ENCODE results near the gene PDYN. TPM values are rescaled to one million over a fixed set of nuclear protein-coding genes. Genes with fewer than 3 reads are reported as not detected.

PDYN gene
- total RNA-seq, 3 donors from 2014 or later = not detected

DNA sequence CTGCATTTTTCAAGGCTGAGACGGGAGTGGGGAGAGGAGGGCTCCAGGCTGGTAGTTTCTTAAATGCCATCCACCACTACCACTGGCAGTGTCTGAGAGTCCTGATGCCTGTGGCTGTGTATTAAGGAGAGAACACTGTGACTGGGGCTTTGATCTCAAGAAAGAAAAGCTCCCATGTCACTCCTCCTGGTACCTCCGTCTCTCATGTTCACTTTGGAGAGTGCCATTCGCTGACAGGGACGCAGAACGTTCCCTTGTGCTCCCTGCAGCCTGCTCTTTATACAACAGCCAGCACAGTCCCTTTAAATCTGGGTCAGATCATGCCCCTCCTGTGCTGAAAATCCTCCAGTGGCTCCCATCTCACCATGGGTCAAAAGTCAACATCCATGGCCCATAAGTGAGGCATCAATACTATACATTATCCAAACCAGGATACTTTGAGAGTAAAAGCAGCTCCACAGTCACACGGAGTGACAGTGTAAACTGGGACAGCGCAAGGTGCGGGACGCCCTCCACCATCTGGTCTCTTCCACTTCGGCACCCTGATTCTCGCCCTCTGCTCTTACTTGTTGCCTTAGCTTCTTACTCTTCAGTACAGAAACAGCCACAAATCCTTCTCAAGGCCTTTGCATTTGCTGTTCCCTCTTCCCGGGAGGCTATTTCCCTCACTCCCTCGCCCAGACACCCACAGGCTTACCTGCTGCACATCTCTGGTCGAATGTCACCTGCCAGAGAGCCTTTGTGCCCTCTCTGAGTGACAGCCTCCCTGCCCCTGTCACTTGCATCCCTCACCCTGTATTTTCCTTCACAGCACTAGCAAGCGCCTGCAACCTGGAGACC is 20.0 kb downstream of the PDYN start:
- Mint-ChIP-seq H3K9me3 (no peaks in the 10 kb centered on the region), H3K36me3 (ENCODE audit: insufficient read depth) (no peaks in the 10 kb centered on the region), H3K4me3 (no peak overlapping the region), H3K4me1 (ENCODE audit: low read depth) (no peaks in the 10 kb centered on the region), H3K27me3 (ENCODE audit: low read depth) (peaks cover 18% of the 10 kb centered on the region)
- no peak for DNase-seq
- ATAC-seq = no peak

DNA sequence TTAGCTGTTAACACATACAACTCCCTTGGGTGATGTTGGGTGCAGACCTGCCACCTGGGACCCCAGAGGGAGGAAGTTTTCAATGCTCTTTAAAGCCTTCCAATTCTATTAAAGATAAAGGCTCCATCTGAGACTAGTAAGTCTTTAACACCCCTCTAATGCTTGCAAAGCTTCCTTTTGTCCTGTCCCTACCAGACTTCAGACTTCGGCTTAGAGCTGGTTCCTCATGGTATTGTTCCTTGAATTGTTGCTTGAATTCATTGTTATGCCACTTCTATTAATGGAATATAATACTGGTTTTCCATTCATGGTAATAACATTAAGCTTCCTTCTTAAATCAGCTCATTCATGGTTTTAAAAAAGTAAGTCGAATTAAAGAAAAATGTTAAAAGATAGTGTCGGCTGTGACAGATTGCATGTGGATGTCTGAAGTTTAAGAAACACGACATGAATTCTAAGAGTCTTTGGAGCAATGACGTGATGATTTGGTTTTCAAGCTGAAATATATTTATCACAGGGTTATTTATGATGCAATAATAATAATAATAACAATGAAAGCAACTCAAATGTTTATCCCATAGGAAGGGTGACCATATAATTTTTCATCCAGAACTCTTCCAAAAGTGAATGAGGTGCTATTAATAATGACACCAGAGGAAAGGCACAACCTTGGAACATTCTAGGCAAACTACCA is 21.8 kb downstream of the PDYN start:
- no peak for DNase-seq
- Mint-ChIP-seq H3K36me3 (ENCODE audit: insufficient read depth) (no peaks in the 10 kb centered on the region), H3K4me3 (no peak overlapping the region), H3K9me3 (no peaks in the 10 kb centered on the region), H3K4me1 (ENCODE audit: low read depth) (no peaks in the 10 kb centered on the region), H3K27me3 (ENCODE audit: low read depth) (peaks cover 16% of the 10 kb centered on the region)
- no peak for ATAC-seq

DNA sequence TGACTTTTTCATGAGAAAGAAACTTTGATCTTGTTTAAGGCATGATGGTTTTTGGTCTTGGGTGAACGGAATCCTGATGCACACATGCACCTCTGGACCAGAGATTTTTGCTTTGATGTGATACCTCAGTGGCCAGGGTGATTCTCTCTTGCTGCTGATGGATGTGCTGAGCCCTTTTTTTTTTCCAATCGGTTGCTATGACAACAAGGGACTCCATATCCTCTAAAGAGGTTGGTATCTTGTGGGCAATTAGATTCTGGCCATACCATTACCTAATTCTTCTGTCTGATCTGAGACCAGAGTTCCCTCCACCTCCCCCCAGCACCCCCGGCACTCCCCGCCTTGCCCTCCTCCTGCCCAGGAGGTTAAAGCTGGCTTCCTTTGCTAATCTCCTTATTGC is 24.9 kb downstream of the PDYN start:
- Mint-ChIP-seq H3K4me3 (no peak overlapping the region), H3K27me3 (ENCODE audit: low read depth) (peaks cover 26% of the 10 kb centered on the region), H3K9me3 (no peaks in the 10 kb centered on the region), H3K36me3 (ENCODE audit: insufficient read depth) (no peaks in the 10 kb centered on the region), H3K4me1 (ENCODE audit: low read depth) (peaks cover 8% of the 10 kb centered on the region)
- no peak for ATAC-seq
- no peak for DNase-seq

DNA sequence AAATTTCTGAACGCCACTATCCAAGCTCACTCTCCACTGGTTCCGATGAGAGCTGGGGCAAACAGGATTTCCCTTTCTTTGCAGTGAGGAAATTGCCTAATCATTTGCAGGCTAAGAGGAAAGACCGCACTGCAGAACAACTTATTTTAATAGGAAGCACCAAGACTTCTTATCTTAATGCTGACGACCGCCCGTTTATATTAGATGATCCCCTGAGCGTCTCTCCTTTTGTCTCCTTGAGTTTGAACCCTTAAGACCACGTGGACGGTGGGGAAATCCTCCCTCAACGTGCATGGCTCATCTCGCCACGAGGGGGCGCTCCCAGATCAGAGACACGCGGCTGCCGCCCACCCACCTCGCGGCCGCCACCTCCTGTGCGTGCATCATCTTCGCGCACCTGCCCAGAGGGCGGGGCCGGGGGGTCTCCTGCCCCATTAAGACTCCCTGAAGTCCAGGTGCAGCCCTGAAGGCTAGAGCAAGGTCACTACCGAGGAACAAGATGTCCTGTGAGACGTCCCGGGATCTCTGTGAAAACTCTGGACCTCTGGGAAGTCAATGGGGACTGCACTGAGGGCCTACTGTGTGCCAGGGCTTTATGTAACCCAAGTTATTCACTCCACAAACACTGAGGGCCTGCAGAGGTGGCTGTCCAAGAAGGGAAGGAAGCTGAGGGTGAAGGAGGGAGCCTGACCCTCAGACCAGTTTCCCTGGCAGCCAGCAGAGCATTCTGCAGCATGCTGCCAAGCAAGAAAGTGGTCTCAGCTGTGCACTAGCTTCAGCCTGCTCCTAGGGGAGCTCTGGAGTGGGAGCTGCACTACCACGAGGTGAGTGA is 28.1 kb downstream of the PDYN start:
- peaks cover 26% of the 10 kb centered on the region for H3K27me3 Mint-ChIP-seq (ENCODE audit: low read depth)
- H3K9me3 Mint-ChIP-seq = no peaks in the 10 kb centered on the region
- H3K4me1 Mint-ChIP-seq (ENCODE audit: low read depth) = peaks cover 8% of the 10 kb centered on the region
- H3K4me3 Mint-ChIP-seq = peak overlapping the region; percentile 71
- no peaks in the 10 kb centered on the region for H3K36me3 Mint-ChIP-seq (ENCODE audit: insufficient read depth)
- DNase-seq = peak; percentile 81
- ATAC-seq = peak; percentile 90

DNA sequence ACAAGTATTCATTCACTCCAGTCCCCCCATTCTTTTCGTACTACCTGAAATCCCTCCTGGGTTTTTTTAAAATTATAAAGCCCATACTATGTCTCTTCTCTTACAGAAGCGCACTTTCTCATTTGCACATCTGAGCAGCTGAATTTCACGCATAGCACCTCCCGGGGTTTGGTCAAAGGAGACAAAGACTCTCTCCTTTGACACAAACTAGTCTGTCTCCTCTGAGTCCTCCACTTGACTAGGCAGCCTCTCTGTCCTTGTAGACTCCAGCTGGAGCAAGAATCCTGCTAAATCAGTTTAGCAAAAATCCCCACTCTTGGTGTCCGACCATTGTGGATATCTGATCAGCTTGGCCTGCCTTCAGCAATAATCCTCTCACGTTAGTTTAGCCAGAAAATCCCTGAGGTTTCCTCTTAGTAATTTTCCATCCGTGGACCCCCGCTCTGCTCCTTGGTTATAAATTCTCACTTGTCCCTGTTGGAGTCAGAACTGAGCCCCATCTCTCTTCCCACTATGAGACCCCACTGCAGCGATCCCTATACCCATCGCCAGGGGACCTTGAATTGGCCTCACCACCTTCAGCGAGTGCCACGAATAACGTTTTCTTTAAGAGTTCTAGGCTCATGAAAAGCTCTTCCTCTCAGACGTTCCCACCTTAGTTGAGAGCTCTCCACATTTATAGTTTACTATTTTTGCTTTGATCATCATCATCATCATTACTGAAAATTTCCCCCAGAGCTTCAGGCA is 29.0 kb downstream of the PDYN start:
- DNase-seq = no peak
- Mint-ChIP-seq H3K4me3 (peak overlapping the region; percentile 71), H3K27me3 (ENCODE audit: low read depth) (peaks cover 27% of the 10 kb centered on the region), H3K9me3 (no peaks in the 10 kb centered on the region), H3K4me1 (ENCODE audit: low read depth) (peaks cover 8% of the 10 kb centered on the region), H3K36me3 (ENCODE audit: insufficient read depth) (no peaks in the 10 kb centered on the region)
- ATAC-seq = peak; percentile 32 to 47

DNA sequence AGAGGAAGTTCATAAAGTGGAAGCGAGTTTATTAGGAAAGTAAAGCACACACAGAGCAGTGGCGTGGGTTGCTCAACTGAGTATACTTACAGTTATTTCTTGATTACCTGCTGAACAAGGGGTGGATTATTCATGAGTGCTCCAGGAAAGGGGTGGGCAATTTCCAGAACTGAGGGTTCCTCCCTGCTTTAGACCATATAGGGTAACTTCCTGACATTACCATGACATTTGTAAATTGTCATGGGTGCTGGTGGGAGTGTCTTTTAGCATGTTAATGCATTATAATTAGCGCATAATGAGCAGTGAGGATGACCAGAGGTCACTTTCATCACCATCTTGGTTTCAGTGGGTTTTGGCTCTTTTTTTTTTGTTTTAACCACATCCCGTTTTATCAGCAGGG is 29.8 kb downstream of the PDYN start:
- H3K4me1 Mint-ChIP-seq (ENCODE audit: low read depth) = peaks cover 8% of the 10 kb centered on the region
- H3K9me3 Mint-ChIP-seq = no peaks in the 10 kb centered on the region
- H3K4me3 Mint-ChIP-seq = no peak overlapping the region
- ATAC-seq (no peak), DNase-seq (no peak)
- H3K36me3 Mint-ChIP-seq (ENCODE audit: insufficient read depth) = no peaks in the 10 kb centered on the region
- H3K27me3 Mint-ChIP-seq (ENCODE audit: low read depth) = peaks cover 30% of the 10 kb centered on the region

DNA sequence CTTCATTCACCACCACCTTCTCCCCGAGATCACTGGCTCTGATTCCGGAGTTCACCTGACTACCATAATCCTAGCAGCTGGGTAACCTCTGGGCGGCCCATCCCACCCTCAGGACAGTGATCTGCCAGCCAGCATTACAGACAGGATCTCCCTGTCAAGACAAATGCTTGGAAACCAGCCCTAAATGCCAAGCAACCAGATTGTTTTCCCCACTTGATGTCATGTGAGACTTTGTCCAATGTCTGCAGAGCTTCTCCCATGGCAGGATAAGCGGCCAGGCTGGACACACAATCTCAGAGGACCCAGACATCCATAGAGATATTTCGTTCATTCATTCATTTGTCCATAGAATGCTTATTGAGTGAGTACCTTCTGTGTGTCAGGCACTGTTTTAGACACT is 32.5 kb downstream of the PDYN start:
- Mint-ChIP-seq H3K36me3 (ENCODE audit: insufficient read depth) (no peaks in the 10 kb centered on the region), H3K9me3 (no peaks in the 10 kb centered on the region), H3K4me1 (ENCODE audit: low read depth) (peaks cover 8% of the 10 kb centered on the region), H3K4me3 (no peak overlapping the region), H3K27me3 (ENCODE audit: low read depth) (peaks cover 29% of the 10 kb centered on the region)
- ATAC-seq (no peak), DNase-seq (no peak)

DNA sequence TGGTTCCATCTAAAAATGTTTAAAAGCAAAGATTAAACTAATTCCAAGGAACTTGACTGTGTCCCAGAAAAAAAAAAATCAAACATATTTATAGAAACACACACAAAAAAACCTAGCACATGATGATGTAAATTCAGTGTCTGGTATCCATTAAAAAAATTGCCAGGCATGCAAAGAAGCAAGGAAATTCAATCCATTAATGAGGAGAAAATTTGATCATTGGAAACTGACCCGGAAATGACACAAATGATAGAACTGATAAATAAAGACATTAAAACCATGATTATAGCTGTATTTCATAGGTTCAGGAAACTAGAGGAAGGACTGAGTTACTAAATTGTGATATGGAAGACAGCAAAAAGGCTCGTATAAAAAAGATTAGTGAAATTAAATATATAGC is 34.7 kb downstream of the PDYN start:
- no peaks in the 10 kb centered on the region for H3K9me3 Mint-ChIP-seq
- peaks cover 25% of the 10 kb centered on the region for H3K27me3 Mint-ChIP-seq (ENCODE audit: low read depth)
- DNase-seq (no peak), ATAC-seq (no peak)
- H3K4me1 Mint-ChIP-seq (ENCODE audit: low read depth) = no peaks in the 10 kb centered on the region
- no peak overlapping the region for H3K4me3 Mint-ChIP-seq
- no peaks in the 10 kb centered on the region for H3K36me3 Mint-ChIP-seq (ENCODE audit: insufficient read depth)

DNA sequence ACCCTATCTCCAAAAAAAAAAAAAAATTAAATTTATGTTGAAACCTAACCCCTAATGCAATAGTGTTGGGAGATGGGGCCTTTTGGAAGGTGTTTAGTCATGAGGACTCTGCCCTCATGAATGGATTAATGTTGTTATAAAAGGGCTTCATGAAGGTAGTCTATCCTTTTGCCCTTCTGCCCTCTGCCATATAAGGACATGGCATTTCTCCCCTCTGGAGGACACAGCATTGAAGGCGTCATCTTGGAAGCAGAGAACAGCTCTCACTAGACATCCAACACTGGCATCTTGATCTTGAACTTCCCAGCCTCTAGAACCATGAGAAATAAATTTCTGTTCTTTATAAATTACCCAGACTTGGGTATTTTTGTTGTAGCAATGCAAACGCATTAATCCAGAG is 35.4 kb downstream of the PDYN start:
- Mint-ChIP-seq H3K4me1 (ENCODE audit: low read depth) (no peaks in the 10 kb centered on the region), H3K9me3 (no peaks in the 10 kb centered on the region), H3K36me3 (ENCODE audit: insufficient read depth) (no peaks in the 10 kb centered on the region), H3K4me3 (no peak overlapping the region), H3K27me3 (ENCODE audit: low read depth) (peaks cover 25% of the 10 kb centered on the region)
- ATAC-seq (no peak), DNase-seq (no peak)

DNA sequence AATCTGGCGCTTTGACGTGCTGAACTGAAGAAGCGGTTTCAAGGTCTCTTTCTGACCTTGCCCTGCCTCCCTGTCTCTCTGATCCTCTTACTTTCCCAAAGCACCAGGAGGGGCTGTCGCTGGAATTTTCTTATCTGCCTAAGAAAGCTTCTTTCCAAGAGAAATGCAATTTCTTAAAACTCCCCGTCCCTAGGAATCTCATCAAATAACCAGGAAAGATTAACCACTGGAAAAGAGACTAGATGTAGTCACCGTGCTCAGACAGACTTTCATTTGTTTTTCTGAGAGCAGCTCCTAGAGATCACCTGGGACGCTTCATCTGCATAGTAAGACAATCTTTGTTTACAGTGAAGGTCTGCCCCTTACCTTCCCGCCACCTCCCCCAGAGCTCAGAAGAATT is 38.6 kb downstream of the PDYN start:
- H3K36me3 Mint-ChIP-seq (ENCODE audit: insufficient read depth) = no peaks in the 10 kb centered on the region
- no peaks in the 10 kb centered on the region for H3K9me3 Mint-ChIP-seq
- no peak overlapping the region for H3K4me3 Mint-ChIP-seq
- DNase-seq (no peak), ATAC-seq (no peak)
- H3K27me3 Mint-ChIP-seq (ENCODE audit: low read depth) = peaks cover 15% of the 10 kb centered on the region
- no peaks in the 10 kb centered on the region for H3K4me1 Mint-ChIP-seq (ENCODE audit: low read depth)

DNA sequence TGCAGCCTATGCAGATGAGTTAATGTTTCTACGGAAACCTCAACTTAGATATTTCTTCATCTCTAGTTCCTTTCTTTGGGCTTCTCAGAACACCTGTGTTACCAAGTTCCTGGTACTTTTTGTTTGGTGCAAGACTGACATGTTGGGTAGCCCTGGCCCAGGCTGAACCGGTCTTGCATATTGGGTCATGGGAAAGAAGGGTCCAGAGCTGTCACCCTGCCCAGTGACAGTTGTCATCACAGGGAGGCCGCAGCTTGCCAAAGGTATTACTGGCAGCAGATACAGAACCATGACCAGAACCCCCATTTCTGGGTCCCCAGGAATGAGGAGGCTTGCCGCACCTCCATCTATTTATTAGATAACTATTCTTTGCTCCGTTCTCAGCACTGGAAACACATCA is 40.2 kb downstream of the PDYN start:
- H3K27me3 Mint-ChIP-seq (ENCODE audit: low read depth) = peaks cover 13% of the 10 kb centered on the region
- no peak overlapping the region for H3K4me3 Mint-ChIP-seq

DNA sequence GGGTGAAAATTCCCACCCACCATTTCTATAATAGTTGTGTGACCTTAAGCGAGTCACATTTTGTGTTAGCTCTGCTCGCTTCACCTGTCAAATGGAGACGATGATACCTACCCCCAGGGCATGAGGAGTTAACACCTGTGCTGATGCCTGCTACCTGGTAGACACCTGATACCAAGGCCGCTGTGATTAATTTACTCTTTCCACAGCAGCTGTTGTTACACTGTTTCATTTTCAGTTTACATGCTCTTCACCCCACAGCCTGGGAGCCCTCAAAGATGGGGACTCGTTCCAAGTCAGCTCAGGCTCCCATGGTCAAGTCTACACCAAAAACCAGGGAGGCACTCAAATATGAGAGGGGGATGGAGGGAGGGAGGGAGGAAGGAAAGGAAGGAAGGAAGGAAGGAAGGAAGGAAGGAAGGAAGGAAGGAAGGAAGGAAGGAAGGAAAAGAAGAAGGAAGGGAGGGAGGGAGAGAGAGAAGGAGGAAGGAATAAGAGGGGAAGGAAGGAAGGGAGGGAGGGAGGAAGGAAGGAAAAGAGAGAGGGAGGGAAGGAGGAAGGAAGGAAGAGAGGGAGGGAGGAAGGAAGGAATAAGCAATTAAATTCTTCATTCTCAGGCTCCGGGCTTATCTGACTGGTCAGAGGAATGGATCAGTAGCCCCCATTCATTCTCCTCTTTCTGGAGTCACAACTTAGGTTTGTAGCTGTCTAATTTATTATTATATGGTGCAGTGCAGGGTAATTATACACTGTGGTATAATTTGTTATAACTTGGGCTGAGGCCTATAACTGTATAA is 40.9 kb downstream of the PDYN start:
- H3K36me3 Mint-ChIP-seq (ENCODE audit: insufficient read depth) = no peaks in the 10 kb centered on the region
- DNase-seq (no peak), ATAC-seq (no peak)
- H3K4me3 Mint-ChIP-seq = no peak overlapping the region
- H3K4me1 Mint-ChIP-seq (ENCODE audit: low read depth) = no peaks in the 10 kb centered on the region
- peaks cover 16% of the 10 kb centered on the region for H3K27me3 Mint-ChIP-seq (ENCODE audit: low read depth)
- H3K9me3 Mint-ChIP-seq = no peaks in the 10 kb centered on the region

More for the DNA sequence above, 40.2 kb downstream of the PDYN start:
- DNase-seq (no peak), ATAC-seq (no peak)
- Mint-ChIP-seq H3K9me3 (no peaks in the 10 kb centered on the region), H3K4me1 (ENCODE audit: low read depth) (no peaks in the 10 kb centered on the region), H3K36me3 (ENCODE audit: insufficient read depth) (no peaks in the 10 kb centered on the region)

DNA sequence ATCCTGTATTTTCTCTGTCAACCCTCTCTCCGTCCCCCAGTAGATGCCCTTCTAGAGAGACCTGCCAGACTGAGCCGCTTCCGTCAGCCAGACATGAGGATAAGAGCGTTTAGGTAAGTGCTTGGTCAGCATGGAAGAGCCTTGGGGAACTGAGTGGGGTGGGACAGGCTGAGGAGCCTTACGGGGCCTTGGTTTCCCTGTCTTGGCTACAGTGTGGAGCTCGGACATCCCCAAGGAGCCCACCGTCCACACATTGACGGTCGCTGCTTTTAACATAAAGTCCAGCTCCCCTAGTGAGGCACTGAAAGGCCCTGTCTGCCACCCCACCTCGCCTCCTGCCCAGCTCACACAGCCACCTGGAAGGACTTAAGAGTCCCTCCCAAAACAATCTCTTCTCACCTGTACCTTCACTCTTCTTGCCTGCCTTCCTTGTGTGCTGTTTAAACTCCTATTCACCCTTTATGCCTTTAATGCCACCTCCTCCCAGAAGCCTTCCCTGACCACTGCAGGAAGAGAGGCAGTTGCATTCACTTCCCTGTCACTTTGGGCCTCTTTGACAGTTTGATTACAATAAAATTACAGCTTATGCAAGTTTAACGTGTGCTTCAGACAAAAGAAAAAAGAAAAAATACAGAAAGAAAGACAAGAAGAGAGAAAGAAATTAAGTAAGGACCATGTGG is 42.3 kb downstream of the PDYN start:
- H3K4me1 Mint-ChIP-seq (ENCODE audit: low read depth) = no peaks in the 10 kb centered on the region
- H3K27me3 Mint-ChIP-seq (ENCODE audit: low read depth) = peaks cover 23% of the 10 kb centered on the region
- H3K36me3 Mint-ChIP-seq (ENCODE audit: insufficient read depth) = no peaks in the 10 kb centered on the region
- no peaks in the 10 kb centered on the region for H3K9me3 Mint-ChIP-seq
- H3K4me3 Mint-ChIP-seq = no peak overlapping the region
- DNase-seq = no peak
- no peak for ATAC-seq
